ENCODE results near the gene CARS1.

GRCh38 chr11:2983908-2984307 lies 73.3 kb downstream of the CARS1 start:
- TF ChIP-seq CTCF (IDR thresholded peaks at IDR 0.05) (no peak), REST (IDR thresholded peaks at IDR 0.05; ENCODE audit: insufficient read depth in 1 of 2, low read depth in 2 of 2, low read length in 1 of 2) (no peak), TCF7L2 (IDR thresholded peaks at IDR 0.05; ENCODE audit: low read depth, low read length) (no peak)
